ENCODE measurements around the gene SUMO2. TPM values are rescaled to one million over a fixed set of nuclear protein-coding genes. Genes with fewer than 3 reads are reported as not detected.

The SUMO2 gene
- total and polyA plus RNA-seq, 9 of the 15 experiments (the other 6 are each of a cell fraction or from before 2014, with no cell fraction given): 157 to 733 (median 419) TPM

- TF ChIP-seq FUS (optimal IDR thresholded peaks at IDR 0.05; ENCODE audit: low read depth, low read length) (peak; percentile 88), ZNF407 (IDR thresholded peaks at IDR 0.05; ENCODE audit: low read depth) (no peak), ZC3H4 (CRISPR knock-in tag; IDR thresholded peaks at IDR 0.05; ENCODE audit: borderline replicate concordance) (no peak), HNRNPLL (IDR thresholded peaks at IDR 0.05; ENCODE audit: low read depth, low read length, poor library complexity, severe bottlenecking) (peak; percentile 60), POLR3A (IDR thresholded peaks at IDR 0.05; ENCODE audit: borderline replicate concordance, extremely low read depth, insufficient read depth, insufficient read length) (no peak), CREB1 (IDR thresholded peaks at IDR 0.05) (no peak; the same call in 1 of the 2 replicates), CREB1 (CRISPR knock-in tag; IDR thresholded peaks at IDR 0.05) (peak; percentile 79), ZNF431 (CRISPR knock-in tag; IDR thresholded peaks at IDR 0.05) (0 out of 2 replicates have a peak, but pooled peaks have one; percentile 37)
- TF ChIP-seq, protein P1, sequence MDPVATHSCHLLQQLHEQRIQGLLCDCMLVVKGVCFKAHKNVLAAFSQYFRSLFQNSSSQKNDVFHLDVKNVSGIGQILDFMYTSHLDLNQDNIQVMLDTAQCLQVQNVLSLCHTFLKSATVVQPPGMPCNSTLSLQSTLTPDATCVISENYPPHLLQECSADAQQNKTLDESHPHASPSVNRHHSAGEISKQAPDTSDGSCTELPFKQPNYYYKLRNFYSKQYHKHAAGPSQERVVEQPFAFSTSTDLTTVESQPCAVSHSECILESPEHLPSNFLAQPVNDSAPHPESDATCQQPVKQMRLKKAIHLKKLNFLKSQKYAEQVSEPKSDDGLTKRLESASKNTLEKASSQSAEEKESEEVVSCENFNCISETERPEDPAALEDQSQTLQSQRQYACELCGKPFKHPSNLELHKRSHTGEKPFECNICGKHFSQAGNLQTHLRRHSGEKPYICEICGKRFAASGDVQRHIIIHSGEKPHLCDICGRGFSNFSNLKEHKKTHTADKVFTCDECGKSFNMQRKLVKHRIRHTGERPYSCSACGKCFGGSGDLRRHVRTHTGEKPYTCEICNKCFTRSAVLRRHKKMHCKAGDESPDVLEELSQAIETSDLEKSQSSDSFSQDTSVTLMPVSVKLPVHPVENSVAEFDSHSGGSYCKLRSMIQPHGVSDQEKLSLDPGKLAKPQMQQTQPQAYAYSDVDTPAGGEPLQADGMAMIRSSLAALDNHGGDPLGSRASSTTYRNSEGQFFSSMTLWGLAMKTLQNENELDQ (CRISPR knock-in tag; IDR thresholded peaks at IDR 0.05; ENCODE audit: borderline replicate concordance): no peak
- TF ChIP-seq, protein P2, sequence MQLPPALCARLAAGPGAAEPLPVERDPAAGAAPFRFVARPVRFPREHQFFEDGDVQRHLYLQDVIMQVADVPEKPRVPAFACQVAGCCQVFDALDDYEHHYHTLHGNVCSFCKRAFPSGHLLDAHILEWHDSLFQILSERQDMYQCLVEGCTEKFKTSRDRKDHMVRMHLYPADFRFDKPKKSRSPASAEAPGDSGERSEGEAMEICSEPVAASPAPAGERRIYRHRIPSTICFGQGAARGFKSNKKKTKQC (CRISPR knock-in tag; IDR thresholded peaks at IDR 0.05): peak; percentile 69
- TF ChIP-seq, protein P3, sequence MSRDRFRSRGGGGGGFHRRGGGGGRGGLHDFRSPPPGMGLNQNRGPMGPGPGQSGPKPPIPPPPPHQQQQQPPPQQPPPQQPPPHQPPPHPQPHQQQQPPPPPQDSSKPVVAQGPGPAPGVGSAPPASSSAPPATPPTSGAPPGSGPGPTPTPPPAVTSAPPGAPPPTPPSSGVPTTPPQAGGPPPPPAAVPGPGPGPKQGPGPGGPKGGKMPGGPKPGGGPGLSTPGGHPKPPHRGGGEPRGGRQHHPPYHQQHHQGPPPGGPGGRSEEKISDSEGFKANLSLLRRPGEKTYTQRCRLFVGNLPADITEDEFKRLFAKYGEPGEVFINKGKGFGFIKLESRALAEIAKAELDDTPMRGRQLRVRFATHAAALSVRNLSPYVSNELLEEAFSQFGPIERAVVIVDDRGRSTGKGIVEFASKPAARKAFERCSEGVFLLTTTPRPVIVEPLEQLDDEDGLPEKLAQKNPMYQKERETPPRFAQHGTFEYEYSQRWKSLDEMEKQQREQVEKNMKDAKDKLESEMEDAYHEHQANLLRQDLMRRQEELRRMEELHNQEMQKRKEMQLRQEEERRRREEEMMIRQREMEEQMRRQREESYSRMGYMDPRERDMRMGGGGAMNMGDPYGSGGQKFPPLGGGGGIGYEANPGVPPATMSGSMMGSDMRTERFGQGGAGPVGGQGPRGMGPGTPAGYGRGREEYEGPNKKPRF (IDR thresholded peaks at IDR 0.05; ENCODE audit: low read depth, low read length): no peak
Observed at GRCh38 chr17:75154195-75155106, 28.3 kb downstream of the SUMO2 start, which contains the start of gene JPT1 (continued).

Data from K562 (cell line).